H1 (cell line): ENCODE results near the gene NOM1. TPM values are rescaled to one million over a fixed set of nuclear protein-coding genes. Genes with fewer than 3 reads are reported as not detected.

ENCODE experiments used
- CHD2 ChIP-seq: IDR thresholded peaks from 2 replicates; pipeline ENCODE4 v1.6.1; 2012; ENCODE audit warnings: low read length, improper control_type of control experiment
- USF2 ChIP-seq: IDR thresholded peaks from 2 replicates; pipeline ENCODE4 v1.6.1; 2011; ENCODE audit warnings: low read length, improper control_type of control experiment
- polyA plus RNA-seq, 7 experiments: library from polyadenylated mRNA; depleted of rRNA in 3 of 7; stranded (reverse) in 5 of 7; unstranded in 2 of 7; fragments of >200 nt in 5 of 7; fragments of 200-250 nt in 2 of 7; gene quantifications; 1 replicate in 5 of 7; 2 replicates in 1 of 7; 4 replicates in 1 of 7; pipeline versions ENCODE4 v1.2.1 to v1.2.3, GENCODE V29; 2011 to 2013; ENCODE audit warnings: missing spikeins in 2 of 7, mixed read lengths in 2 of 7
- total RNA-seq: library from RNA; stranded (reverse); fragmentation: NEBNext Ultra II Directional; extraction: Animal tissue kit (Norgen Biotek cat#: 25700); gene quantifications from 2 replicates; pipeline ENCODE4 v1.2.1, GENCODE V29; 2021

Gene NOM1
- total and polyA plus RNA-seq, 2 of the 8 experiments (the other 6 are each of a cell fraction or from before 2014, with no cell fraction given), result 10.6 to 29.1 TPM

GRCh38 chr7:156956727-156957126 is 7.2 kb downstream of the NOM1 start (continued):
- TF ChIP-seq CHD2 (no peak), USF2 (no peak)
